Measurements from ENCODE around the gene ZNF443.
"Not testable (repeated sequence)": the region's sequence is repeated elsewhere in the genome, so short reads cannot be mapped to it uniquely, and the experiment has no call there.

DNA sequence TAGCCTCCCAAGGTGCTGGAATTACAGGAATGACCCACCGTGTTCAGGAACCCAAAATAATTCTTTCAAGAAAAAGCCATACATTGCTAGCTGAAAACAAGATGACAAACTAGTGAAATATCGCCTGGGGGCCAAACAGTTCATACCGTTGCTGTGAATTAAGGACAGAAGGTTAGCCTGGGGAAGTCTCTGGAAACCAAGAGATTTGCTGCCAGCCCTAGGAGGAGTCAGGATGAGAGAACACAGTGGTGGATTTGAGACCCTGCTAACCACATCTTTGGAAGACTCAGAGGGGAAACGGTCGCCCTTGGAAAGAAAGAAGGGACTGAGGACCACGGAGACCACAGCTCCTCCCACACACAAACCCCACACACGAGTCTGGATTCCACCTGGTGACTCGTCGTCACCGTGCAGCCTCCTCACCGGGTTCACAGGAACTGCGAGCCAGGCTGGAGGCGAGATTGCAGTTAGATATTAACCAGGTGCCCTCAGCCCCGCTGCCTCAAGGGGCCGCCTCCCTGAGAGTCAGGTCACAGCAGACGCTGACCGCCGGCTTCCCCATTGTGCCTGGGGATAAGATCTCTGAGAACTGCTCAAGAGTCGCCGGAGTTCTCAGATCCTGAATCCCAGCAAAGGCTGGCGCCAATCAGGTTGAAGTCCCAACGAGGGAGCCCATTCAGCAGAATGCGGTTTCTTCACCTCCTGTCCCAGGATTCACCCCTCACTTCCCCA, 40.8 kb downstream of the ZNF443 start:
- not testable (repeated sequence) for TF ChIP-seq EZH2 (IDR thresholded peaks at IDR 0.05; ENCODE audit: borderline replicate concordance, low read depth, low read length, poor library complexity, severe bottlenecking)
- TF ChIP-seq, protein P1, sequence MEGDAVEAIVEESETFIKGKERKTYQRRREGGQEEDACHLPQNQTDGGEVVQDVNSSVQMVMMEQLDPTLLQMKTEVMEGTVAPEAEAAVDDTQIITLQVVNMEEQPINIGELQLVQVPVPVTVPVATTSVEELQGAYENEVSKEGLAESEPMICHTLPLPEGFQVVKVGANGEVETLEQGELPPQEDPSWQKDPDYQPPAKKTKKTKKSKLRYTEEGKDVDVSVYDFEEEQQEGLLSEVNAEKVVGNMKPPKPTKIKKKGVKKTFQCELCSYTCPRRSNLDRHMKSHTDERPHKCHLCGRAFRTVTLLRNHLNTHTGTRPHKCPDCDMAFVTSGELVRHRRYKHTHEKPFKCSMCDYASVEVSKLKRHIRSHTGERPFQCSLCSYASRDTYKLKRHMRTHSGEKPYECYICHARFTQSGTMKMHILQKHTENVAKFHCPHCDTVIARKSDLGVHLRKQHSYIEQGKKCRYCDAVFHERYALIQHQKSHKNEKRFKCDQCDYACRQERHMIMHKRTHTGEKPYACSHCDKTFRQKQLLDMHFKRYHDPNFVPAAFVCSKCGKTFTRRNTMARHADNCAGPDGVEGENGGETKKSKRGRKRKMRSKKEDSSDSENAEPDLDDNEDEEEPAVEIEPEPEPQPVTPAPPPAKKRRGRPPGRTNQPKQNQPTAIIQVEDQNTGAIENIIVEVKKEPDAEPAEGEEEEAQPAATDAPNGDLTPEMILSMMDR (conservative IDR thresholded peaks at IDR 0.05; ENCODE audit: low read depth, low read length) = not testable (repeated sequence)
